SK-N-SH (cell line): ENCODE results near the gene HYAL1. TPM values are rescaled to one million over a fixed set of nuclear protein-coding genes. Genes with fewer than 3 reads are reported as not detected.

ENCODE experiments used
- CTCF ChIA-PET: fragments of 300-600, 350-600 bp; formaldehyde crosslinking; extraction: SDS; loops from one replicate; lab custom pipeline; 2021; lab: Yijun Ruan, JAX
- POLR2A ChIA-PET: fragments of 350-600 bp; sonication (Branson Sonifier 250); formaldehyde crosslinking; extraction: SDS; loops from one replicate; lab custom pipeline; 2020; ENCODE audit warnings: antibody characterized with exemption, inconsistent platforms; lab: Yijun Ruan, JAX
- DNase-seq: peaks from one replicate; pipeline ENCODE4 v3.0.0; 2012
- H2AFZ ChIP-seq: fragments of 200-600 bp; sonication (generic); 2 replicates; pipeline ENCODE4 v1.8.1; 2016; ENCODE audit warnings: antibody characterized with exemption, mild to moderate bottlenecking, low read depth
- H3F3A ChIP-seq: fragments of 200-600 bp; sonication (generic); replicated peaks from 2 replicates; pipeline ENCODE3; 2016; ENCODE audit warnings: antibody characterized with exemption, mild to moderate bottlenecking; ENCODE audit not compliant: insufficient read depth
- H3K27ac ChIP-seq, 2 experiments: fragments of 200-500 bp in 1 of 2; fragments of 200-600 bp in 1 of 2; sonication (Bioruptor generic) in 1 of 2; sonication (generic), shearing (Covaris generic) in 1 of 2; 2 replicates each; pipeline versions ENCODE4 v1.5.1 to v1.6.1; 2014 to 2016; ENCODE audit warnings: low read depth in 2 of 2, inconsistent platforms in 1 of 2, low read length in 1 of 2, mild to moderate bottlenecking in 1 of 2, mixed read lengths in 1 of 2
- H3K27me3 ChIP-seq: fragments of 200-600 bp; sonication (generic), shearing (Covaris generic); 2 replicates; pipeline ENCODE4 v1.6.1; 2016; ENCODE audit warnings: mixed run types; ENCODE audit not compliant: insufficient read depth
- H3K36me3 ChIP-seq, 2 experiments: fragments of 200-500 bp in 1 of 2; fragments of 200-600 bp in 1 of 2; sonication (Bioruptor generic) in 1 of 2; sonication (generic) in 1 of 2; replicated peaks in 1 of 2; 2 replicates each; pipeline versions ENCODE3 to v1.5.1; 2014 to 2016; ENCODE audit warnings: low read length in 1 of 2, mild to moderate bottlenecking in 1 of 2; ENCODE audit not compliant: insufficient read depth in 2 of 2, control insufficient read depth in 1 of 2
- H3K4me1 ChIP-seq, 2 experiments: fragments of 200-500 bp in 1 of 2; fragments of 200-600 bp in 1 of 2; sonication (Bioruptor generic) in 1 of 2; sonication (generic), shearing (Covaris generic) in 1 of 2; 2 replicates each; pipeline versions ENCODE4 v1.5.1 to v1.6.1; 2014 to 2016; ENCODE audit warnings: low read depth in 1 of 2, low read length in 1 of 2, mixed run types in 1 of 2; ENCODE audit not compliant: insufficient read depth in 2 of 2, control insufficient read depth in 1 of 2
- H3K4me2 ChIP-seq: fragments of 200-600 bp; sonication (generic), shearing (Covaris generic); 2 replicates; pipeline ENCODE4 v1.6.1; 2017; ENCODE audit warnings: mixed run types
- H3K4me3 ChIP-seq, 2 experiments: fragments of 200-500 bp in 1 of 2; fragments of 200-600 bp in 1 of 2; sonication (Bioruptor generic) in 1 of 2; sonication (generic), shearing (Covaris generic) in 1 of 2; 2 replicates each; pipeline versions ENCODE4 v1.5.1 to v1.8.1; 2014 to 2016; ENCODE audit warnings: low read depth in 2 of 2, inconsistent platforms in 1 of 2, low read length in 1 of 2, mild to moderate bottlenecking in 1 of 2, mixed read lengths in 1 of 2, moderate library complexity in 1 of 2
- H3K79me2 ChIP-seq: fragments of 200-600 bp; sonication (generic); 2 replicates; pipeline ENCODE4 v1.8.1; 2017; ENCODE audit warnings: mild to moderate bottlenecking; ENCODE audit not compliant: insufficient read depth
- H3K9ac ChIP-seq: fragments of 200-600 bp; sonication (generic); 2 replicates; pipeline ENCODE4 v1.6.1; 2017; ENCODE audit warnings: mixed run types
- H3K9me2 ChIP-seq: fragments of 200-600 bp; sonication (generic); 2 replicates; pipeline ENCODE4 v1.6.1; 2017; ENCODE audit warnings: mixed run types
- H3K9me3 ChIP-seq: fragments of 200-600 bp; sonication (generic); 2 replicates; pipeline ENCODE4 v1.6.1; 2017; ENCODE audit warnings: mixed run types, mild to moderate bottlenecking, moderate library complexity
- H4K20me1 ChIP-seq: fragments of 200-600 bp; sonication (generic); 2 replicates; pipeline ENCODE4 v1.6.1; 2017; ENCODE audit warnings: mild to moderate bottlenecking, mixed run types; ENCODE audit not compliant: insufficient read depth
- EP300 ChIP-seq, 2 experiments: IDR thresholded peaks; 2 replicates each; pipeline versions ENCODE4 v1.4.0 to v1.6.1; 2012; ENCODE audit warnings: borderline replicate concordance in 1 of 2, low read depth in 1 of 2, low read length in 1 of 2
- FOSL2 ChIP-seq: IDR thresholded peaks from 2 replicates; pipeline ENCODE4 v1.4.0; 2012; ENCODE audit warnings: low read depth, mild to moderate bottlenecking, moderate library complexity, borderline replicate concordance
- GABPA ChIP-seq: IDR thresholded peaks from 2 replicates; pipeline ENCODE4 v1.4.0; 2012; ENCODE audit warnings: low read depth, mild to moderate bottlenecking
- NFIC ChIP-seq: IDR thresholded peaks from 2 replicates; pipeline ENCODE4 v1.4.0; 2012; ENCODE audit warnings: borderline replicate concordance
- POLR2AphosphoS5 ChIP-seq: IDR thresholded peaks from 2 replicates; pipeline ENCODE4 v1.6.1; 2012; ENCODE audit warnings: low read depth, low read length
- RXRA ChIP-seq: IDR thresholded peaks from 2 replicates; pipeline ENCODE4 v1.4.0; 2012; ENCODE audit warnings: low read depth, mild to moderate bottlenecking, borderline replicate concordance
- TAF1 ChIP-seq: IDR thresholded peaks from 2 replicates; pipeline ENCODE4 v1.6.1; 2012; ENCODE audit warnings: low read depth, mild to moderate bottlenecking, low read length, moderate library complexity, borderline replicate concordance
- TCF12 ChIP-seq: IDR thresholded peaks from 2 replicates; pipeline ENCODE4 v1.4.0; 2012
- TEAD4 ChIP-seq: IDR thresholded peaks from 2 replicates; pipeline ENCODE4 v1.4.0; 2012; ENCODE audit warnings: mild to moderate bottlenecking, borderline replicate concordance; ENCODE audit not compliant: insufficient read depth
- WGBS: methylation state at CpG from one replicate; pipeline ENCODE4 v1.1.6; 2017; ENCODE audit warnings: low lambda C conversion rate; 5-methylcytosine and 5-hydroxymethylcytosine counted together
- polyA plus RNA-seq, 3 experiments: library from polyadenylated mRNA; depleted of rRNA; stranded (reverse); fragments of >200 nt; gene quantifications; 2 replicates each; pipeline ENCODE4 v1.2.3, GENCODE V29; 2012
- TF ChIP-seq, protein P1 (sequence below): IDR thresholded peaks from 2 replicates; pipeline ENCODE4; 2012

Gene HYAL1
- polyA plus RNA-seq, 1 of the 3 experiments (the other 2 are of a cell fraction), result 0.30 TPM

DNA sequence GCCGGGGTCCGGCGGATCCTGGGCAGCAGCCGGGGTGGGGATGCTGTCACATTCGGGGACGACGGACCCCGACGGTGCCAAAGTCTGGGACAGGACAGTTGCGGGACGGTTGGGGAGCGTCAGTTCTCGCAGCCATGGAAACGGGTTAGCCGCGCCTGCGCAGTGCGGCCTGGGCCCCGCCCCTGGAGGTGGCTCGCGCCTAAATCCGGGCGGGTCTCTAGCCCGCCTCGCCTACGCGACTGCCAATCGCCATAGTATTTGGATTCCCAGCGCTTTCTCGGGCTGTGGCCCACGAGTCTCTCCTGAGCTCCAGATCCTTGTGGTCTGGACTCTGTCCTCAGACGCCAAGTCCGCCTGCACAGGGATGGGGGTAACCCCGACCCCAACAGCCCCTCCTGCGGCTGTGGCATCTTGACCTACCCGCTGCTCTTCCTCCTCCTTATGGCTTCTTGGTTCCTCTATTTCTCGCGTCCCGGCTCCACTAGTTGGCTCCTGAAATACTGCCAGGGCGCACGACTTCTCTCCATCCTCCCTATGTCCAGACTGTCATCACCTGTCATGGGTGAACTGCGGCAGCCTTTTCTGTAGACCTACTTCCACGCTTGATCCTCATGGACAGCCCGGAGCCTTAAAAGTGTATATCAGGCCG, 42.3 kb upstream of the HYAL1 start, which contains the start of gene ZMYND10:
Gene ZMYND10 (minus strand): TSS at position 147 of the 649 bp plus-strand sequence. CDS start 153 bp downstream, outside the sequence.
- Histone ChIP-seq H3K79me2 (peaks cover 15% of the 10 kb centered on the region), H2AFZ (no peak within 1 kb of the TSS), H3K27ac (no peak within 1 kb of the TSS), H3K36me3 (peaks cover 0 to 17% of the 10 kb centered on the region in 2 experiments), H3K9ac (no peak within 1 kb of the TSS), H3K9me3 (no peaks in the 10 kb centered on the region), H3K9me2 (no peaks in the 10 kb centered on the region), H3K4me1 (peaks cover 3 to 32% of the 10 kb centered on the region in 2 experiments; a peak in 1 of 4 replicates), H3K4me2 (no peak within 1 kb of the TSS), H3K27me3 (no peaks in the 10 kb centered on the region), H4K20me1 (no peaks in the 10 kb centered on the region), H3F3A (peaks cover 3% of the 10 kb centered on the region), H3K4me3 (no peak within 1 kb of the TSS)
- 85% methylated on average over 30 of the region's 45 CpGs for WGBS
- ChIA-PET CTCF (interaction anchor here (1.0 to 6.0 kb wide), 12 partner anchors 11 to 268 kb away, joined by 3 to 45 read pairs (median 10); partner anchors contain the start of gene HYAL1), POLR2A (no interaction called here)
- DNase-seq, result no peak
- TF ChIP-seq GABPA, result no peak

DNA sequence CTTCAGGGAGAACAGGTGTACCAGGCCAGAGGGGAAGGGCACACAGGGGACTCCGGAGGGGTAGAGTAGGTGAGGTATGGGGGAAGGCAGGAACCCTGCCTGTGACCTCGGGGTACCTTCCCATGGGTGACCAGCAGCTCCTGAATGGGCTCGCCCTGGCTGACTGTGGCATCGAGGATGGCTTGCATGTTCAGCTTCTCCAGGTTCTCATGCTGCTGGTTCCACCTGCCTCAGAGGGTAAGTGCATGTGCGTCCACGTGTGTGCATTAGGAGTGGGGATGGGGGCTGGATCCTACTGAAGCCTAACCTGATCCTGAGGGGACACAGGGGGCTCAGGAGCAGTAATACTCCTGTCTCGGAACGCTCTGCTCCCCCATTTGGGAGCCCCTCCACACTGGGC, 41.6 kb upstream of the HYAL1 start:
- H3K4me3 ChIP-seq, result no peak overlapping the region
- H3F3A ChIP-seq, result peaks cover 3% of the 10 kb centered on the region
- CTCF ChIA-PET, result interaction anchor here (0.7 to 4.7 kb wide), 8 partner anchors 11 to 205 kb away, joined by 3 to 29 read pairs (median 4); partner anchors contain the start of gene HYAL1

More for the DNA sequence above, 41.6 kb upstream of the HYAL1 start:
- no peak for DNase-seq
- 100% methylated on average over 1 of the region's 8 CpGs for WGBS
- H2AFZ ChIP-seq, result no peak overlapping the region
- peaks cover 12% of the 10 kb centered on the region for H3K79me2 ChIP-seq
- no peaks in the 10 kb centered on the region for H3K9me3 ChIP-seq
- H3K4me1 ChIP-seq, result peaks cover 3 to 27% of the 10 kb centered on the region in 2 experiments; a peak in 1 of 4 replicates
- peaks cover 0 to 17% of the 10 kb centered on the region in 2 experiments for H3K36me3 ChIP-seq
- POLR2A ChIA-PET, result no interaction called here
- H3K9me2 ChIP-seq, result no peaks in the 10 kb centered on the region
- no peak overlapping the region for H3K27ac ChIP-seq
- no peak overlapping the region for H3K4me2 ChIP-seq
- H3K9ac ChIP-seq, result no peak overlapping the region
- no peaks in the 10 kb centered on the region for H3K27me3 ChIP-seq
- H4K20me1 ChIP-seq, result no peaks in the 10 kb centered on the region
- TF ChIP-seq NFIC, result no peak
- TF ChIP-seq FOSL2, result no peak
- TF ChIP-seq GABPA, result no peak
- TF ChIP-seq RXRA, result no peak
- TF ChIP-seq POLR2AphosphoS5, result no peak
- TF ChIP-seq TEAD4, result no peak
- no peak for TF ChIP-seq TCF12
- TF ChIP-seq TAF1, result no peak
- TF ChIP-seq EP300 (IDR thresholded peaks at IDR 0.05; ENCODE audit: borderline replicate concordance in 1 of 2, low read depth in 1 of 2, low read length in 1 of 2), result no peak
- TF ChIP-seq, protein P1, sequence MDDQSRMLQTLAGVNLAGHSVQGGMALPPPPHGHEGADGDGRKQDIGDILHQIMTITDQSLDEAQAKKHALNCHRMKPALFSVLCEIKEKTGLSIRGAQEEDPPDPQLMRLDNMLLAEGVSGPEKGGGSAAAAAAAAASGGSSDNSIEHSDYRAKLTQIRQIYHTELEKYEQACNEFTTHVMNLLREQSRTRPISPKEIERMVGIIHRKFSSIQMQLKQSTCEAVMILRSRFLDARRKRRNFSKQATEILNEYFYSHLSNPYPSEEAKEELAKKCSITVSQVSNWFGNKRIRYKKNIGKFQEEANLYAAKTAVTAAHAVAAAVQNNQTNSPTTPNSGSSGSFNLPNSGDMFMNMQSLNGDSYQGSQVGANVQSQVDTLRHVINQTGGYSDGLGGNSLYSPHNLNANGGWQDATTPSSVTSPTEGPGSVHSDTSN, result no peak
